ENCODE results near the gene DTNBP1.

DNA sequence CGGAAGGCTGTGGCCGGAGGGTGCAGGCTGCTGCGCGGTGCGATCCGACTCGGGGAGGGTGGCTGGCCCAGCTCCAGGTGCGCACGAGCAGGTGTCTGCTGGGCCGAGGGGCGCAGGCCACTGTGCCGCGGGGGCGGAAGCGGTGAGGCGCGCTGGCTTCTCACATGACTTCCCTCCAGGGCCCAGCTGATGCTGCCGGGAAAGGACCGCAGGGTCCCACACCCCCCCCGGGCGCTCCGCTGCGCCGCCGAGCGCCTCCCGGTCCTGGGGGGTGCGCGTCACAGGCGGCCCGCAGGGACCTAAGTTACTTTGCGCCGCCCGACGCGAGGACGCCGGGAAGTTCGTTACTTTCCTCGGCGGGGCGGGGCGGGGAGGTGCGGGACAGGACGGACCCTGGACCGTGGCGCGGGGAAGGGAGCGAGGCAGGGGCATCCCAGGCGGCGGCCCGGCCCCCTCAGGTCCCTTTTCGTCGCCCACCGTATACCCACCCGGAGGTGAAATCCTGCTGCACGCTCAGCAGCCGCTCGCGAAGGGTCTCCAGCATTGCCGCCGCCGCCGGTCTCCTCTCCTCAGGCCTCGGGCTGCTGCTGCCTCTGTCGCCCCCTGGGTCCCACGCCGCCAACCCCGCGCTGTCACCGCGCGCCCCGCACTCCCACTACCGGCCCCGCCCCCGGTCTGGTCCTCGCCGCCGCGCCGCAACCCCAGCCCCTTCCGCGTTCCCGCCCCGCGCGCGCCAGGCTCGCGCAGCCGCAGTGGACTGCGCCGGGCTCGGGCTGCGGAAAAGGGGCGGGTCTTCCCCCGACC lies at the start of gene DTNBP1:
- TF ChIP-seq, protein P1, sequence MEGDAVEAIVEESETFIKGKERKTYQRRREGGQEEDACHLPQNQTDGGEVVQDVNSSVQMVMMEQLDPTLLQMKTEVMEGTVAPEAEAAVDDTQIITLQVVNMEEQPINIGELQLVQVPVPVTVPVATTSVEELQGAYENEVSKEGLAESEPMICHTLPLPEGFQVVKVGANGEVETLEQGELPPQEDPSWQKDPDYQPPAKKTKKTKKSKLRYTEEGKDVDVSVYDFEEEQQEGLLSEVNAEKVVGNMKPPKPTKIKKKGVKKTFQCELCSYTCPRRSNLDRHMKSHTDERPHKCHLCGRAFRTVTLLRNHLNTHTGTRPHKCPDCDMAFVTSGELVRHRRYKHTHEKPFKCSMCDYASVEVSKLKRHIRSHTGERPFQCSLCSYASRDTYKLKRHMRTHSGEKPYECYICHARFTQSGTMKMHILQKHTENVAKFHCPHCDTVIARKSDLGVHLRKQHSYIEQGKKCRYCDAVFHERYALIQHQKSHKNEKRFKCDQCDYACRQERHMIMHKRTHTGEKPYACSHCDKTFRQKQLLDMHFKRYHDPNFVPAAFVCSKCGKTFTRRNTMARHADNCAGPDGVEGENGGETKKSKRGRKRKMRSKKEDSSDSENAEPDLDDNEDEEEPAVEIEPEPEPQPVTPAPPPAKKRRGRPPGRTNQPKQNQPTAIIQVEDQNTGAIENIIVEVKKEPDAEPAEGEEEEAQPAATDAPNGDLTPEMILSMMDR (conservative IDR thresholded peaks at IDR 0.05; ENCODE audit: low read depth, low read length): no peak
- TF ChIP-seq EZH2 (IDR thresholded peaks at IDR 0.05; ENCODE audit: borderline replicate concordance, low read depth, low read length, poor library complexity, severe bottlenecking): no peak

All from A673 (cell line).